GM18508 (cell line): ENCODE results near the gene ENTPD7.

Source experiments
- ATAC-seq: cut with Tn5 transposase; IDR thresholded peaks from one replicate; pipeline ENCODE4 v1.9.1; 2021; ENCODE audit warnings: moderate number of reproducible peaks; ENCODE audit not compliant: insufficient read depth, unreplicated experiment

Gene ENTPD7

GRCh38 chr10:99633832-99634231, 25.5 kb upstream of the ENTPD7 start:
- no peak for ATAC-seq

GRCh38 chr10:99647601-99648151, 11.6 kb upstream of the ENTPD7 start:
- ATAC-seq: no peak

- ATAC-seq: no peak
Measured at GRCh38 chr10:99648717-99649116, 10.6 kb upstream of the ENTPD7 start.

- no peak for ATAC-seq
Measured at GRCh38 chr10:99652800-99653390, 6.4 kb upstream of the ENTPD7 start.

- ATAC-seq: no peak
Measured at GRCh38 chr10:99654390-99655175, 4.7 kb upstream of the ENTPD7 start.

GRCh38 chr10:99656199-99657064, 2.9 kb upstream of the ENTPD7 start:
- no peak for ATAC-seq

- ATAC-seq: no peak
Measured at GRCh38 chr10:99658622-99659030, 683 bp upstream of the ENTPD7 start.

- no peak for ATAC-seq
Measured at GRCh38 chr10:99659868-99660366, 608 bp downstream of the ENTPD7 start.

GRCh38 chr10:99660662-99661376, 1.5 kb downstream of the ENTPD7 start:
- no peak for ATAC-seq

GRCh38 chr10:99661377-99661763, 2.1 kb downstream of the ENTPD7 start:
- no peak for ATAC-seq

- no peak for ATAC-seq
Measured at GRCh38 chr10:99665304-99665703, 6.0 kb downstream of the ENTPD7 start.

- no peak for ATAC-seq
Measured at GRCh38 chr10:99667108-99667751, 7.9 kb downstream of the ENTPD7 start.

- no peak for ATAC-seq
Measured at GRCh38 chr10:99671386-99671785, 12.1 kb downstream of the ENTPD7 start.

GRCh38 chr10:99672884-99673283, 13.6 kb downstream of the ENTPD7 start:
- ATAC-seq: no peak

GRCh38 chr10:99673492-99673891, 14.2 kb downstream of the ENTPD7 start:
- ATAC-seq: no peak

- ATAC-seq: no peak
Measured at GRCh38 chr10:99674762-99675161, 15.5 kb downstream of the ENTPD7 start.

GRCh38 chr10:99676426-99676825, 17.1 kb downstream of the ENTPD7 start:
- no peak for ATAC-seq

- no peak for ATAC-seq
Measured at GRCh38 chr10:99676895-99677294, 17.6 kb downstream of the ENTPD7 start.

GRCh38 chr10:99678921-99679320, 19.6 kb downstream of the ENTPD7 start:
- ATAC-seq: no peak
